GM10266 (cell line): ENCODE data around the gene CD207.
"Not testable (repeated sequence)": the region's sequence is repeated elsewhere in the genome, so short reads cannot be mapped to it uniquely, and the experiment has no call there.

Experiments
- DNase-seq: peaks from one replicate; pipeline ENCODE4 v3.0.0; 2012; ENCODE audit errors: extremely low spot score
- CTCF ChIP-seq: IDR thresholded peaks from 2 replicates; pipeline ENCODE4 v1.5.1; 2012; ENCODE audit warnings: mild to moderate bottlenecking, low read depth; ENCODE audit not compliant: control insufficient read depth, insufficient read depth; ENCODE audit errors: missing control alignments

Gene CD207

GRCh38 chr2:70806620-70807019 is 29.0 kb downstream of the CD207 start:
- no peak for DNase-seq

DNA sequence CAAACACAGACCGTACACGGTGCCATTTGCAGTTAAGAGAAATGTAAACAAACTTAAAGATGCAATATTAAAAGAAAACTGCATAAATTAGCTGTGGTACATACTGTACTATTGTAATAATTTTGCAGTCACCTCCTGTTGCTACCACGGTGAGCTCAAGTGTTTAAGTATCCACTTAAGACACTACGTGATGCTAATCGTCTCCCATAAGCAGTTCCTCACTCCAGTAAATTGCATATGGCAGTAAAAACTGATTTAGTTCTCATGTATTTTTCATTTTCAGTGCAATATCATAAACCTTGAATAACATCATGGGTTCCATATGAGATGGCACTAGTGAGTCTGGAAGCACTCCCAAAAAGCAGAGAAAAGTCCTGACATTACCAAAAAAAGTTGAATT is 29.6 kb downstream of the CD207 start:
- DNase-seq, result no peak
- TF ChIP-seq CTCF, result no peak

More at GRCh38 chr2:70806620-70807019, 29.0 kb downstream of the CD207 start:
- TF ChIP-seq CTCF, result no peak

- no peak for DNase-seq
- TF ChIP-seq CTCF, result no peak
These were observed 33.9 kb downstream of the CD207 start for GRCh38 chr2:70801607-70802263.

DNA sequence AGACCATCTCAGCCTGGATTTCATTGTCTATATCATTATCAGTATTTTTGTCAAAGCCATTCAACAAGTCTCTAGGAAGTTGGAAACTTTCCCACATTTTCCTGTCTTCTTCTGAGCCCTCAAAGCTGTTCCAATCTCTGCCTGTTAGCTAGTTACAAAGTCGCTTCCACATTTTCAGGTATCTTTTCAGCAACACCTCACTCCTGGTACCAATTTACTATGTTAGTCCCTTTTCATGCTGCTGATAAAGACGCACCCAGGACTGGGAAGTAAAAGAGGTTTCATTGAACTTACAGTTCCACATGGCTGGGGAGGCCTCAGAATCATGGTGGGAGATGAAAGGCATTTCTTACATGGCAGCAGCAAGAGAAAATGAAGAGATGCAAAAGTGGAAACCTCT is 35.9 kb downstream of the CD207 start:
- TF ChIP-seq CTCF, result no peak
- no peak for DNase-seq

- DNase-seq, result not testable (repeated sequence)
These were observed 37.6 kb downstream of the CD207 start for GRCh38 chr2:70797996-70798395.

- no peak for DNase-seq
- TF ChIP-seq CTCF, result no peak
These were observed 38.1 kb downstream of the CD207 start for GRCh38 chr2:70797506-70797905.

DNA sequence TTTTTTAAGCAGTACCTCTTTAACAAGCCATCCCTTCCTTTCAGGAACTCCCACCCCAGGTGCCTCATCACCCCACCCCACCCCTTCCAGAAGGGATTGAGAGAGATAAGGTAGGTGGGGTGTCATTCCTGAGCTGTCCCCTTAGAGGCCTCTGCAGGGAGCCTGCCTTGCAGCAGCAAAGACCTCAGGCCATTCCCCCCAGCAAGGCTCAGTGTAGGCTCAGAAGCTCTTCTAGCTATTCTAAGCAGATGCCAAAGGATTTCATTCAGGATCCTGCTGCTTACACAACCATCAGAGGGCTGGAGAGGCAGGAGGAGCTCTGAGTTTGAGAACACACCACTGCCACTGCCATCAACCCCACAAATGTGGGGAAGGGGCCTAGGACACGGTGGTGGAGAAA is 39.4 kb downstream of the CD207 start:
- no peak for TF ChIP-seq CTCF
- no peak for DNase-seq
